K562 (cell line): Measurements from ENCODE around the gene C3orf85. TPM values are rescaled to one million over a fixed set of nuclear protein-coding genes. Genes with fewer than 3 reads are reported as not detected.
"Not testable (repeated sequence)": the region's sequence is repeated elsewhere in the genome, so short reads cannot be mapped to it uniquely, and the experiment has no call there.

Experiments
- ATAC-seq: fragments of 200-7000 bp; cut with Tn5 transposase; 3 replicates; pipeline ENCODE4 v1.9.1; 2020; ENCODE audit warnings: moderate library complexity
- BruUV-seq: library from RNA; stranded (reverse); fragments of 400-500 nt; replicated peaks from 2 replicates; lab custom pipeline; 2021; lab: Mats Ljungman, UMichigan
- CTCF ChIA-PET: fragments of 300-600 bp; formaldehyde crosslinking; extraction: SDS; loops from one replicate; lab custom pipeline; 2021; ENCODE audit warnings: low intra/inter-chr PET ratio; lab: Yijun Ruan, JAX
- POLR2A ChIA-PET: fragments of 300-600, 350-650 bp; sonication (Branson Sonifier 250); formaldehyde crosslinking; extraction: SDS; loops from one replicate; lab custom pipeline; 2021; ENCODE audit warnings: antibody characterized with exemption, inconsistent platforms; lab: Yijun Ruan, JAX
- DNase-seq, 4 experiments: peaks; one replicate each; pipeline versions ENCODE4 v3.0.0 to v3.0.0-alpha.2; 2011 to 2018; ENCODE audit warnings: low spot score in 3 of 4, mixed read lengths in 3 of 4; ENCODE audit errors: extremely low read depth in 1 of 4
- FAIRE-seq: peaks from 2 replicates; lab custom pipeline; 2011; peaks lifted over from hg19 to GRCh38; lab: Jason Lieb, UNC
- H2AFZ ChIP-seq: 2 replicates; pipeline ENCODE4 v1.6.0; 2011; ENCODE audit warnings: low read depth, low read length, control low read depth, inconsistent platforms
- H3K27ac ChIP-seq: fragments of 200-600 bp; 3 replicates; pipeline ENCODE4 v1.8.0; 2011; ENCODE audit warnings: low read depth, mild to moderate bottlenecking, control low read depth, inconsistent platforms, low read length, moderate library complexity, mixed read lengths; ENCODE audit errors: extremely low read depth
- H3K27me3 ChIP-seq, 2 experiments: fragments of 300-600 bp in 1 of 2; 2 replicates in 1 of 2; 3 replicates in 1 of 2; pipeline versions ENCODE4 v1.6.0 to v1.8.0; 2011; ENCODE audit warnings: inconsistent platforms in 2 of 2, low read length in 2 of 2, mild to moderate bottlenecking in 1 of 2, mixed read lengths in 1 of 2, moderate library complexity in 1 of 2; ENCODE audit not compliant: control insufficient read depth in 2 of 2, insufficient read depth in 2 of 2
- H3K36me3 ChIP-seq: fragments of 300-600 bp; 3 replicates; pipeline ENCODE4 v1.8.0; 2011; ENCODE audit warnings: mild to moderate bottlenecking, low read length, inconsistent platforms; ENCODE audit not compliant: control insufficient read depth, insufficient read depth
- H3K4me1 ChIP-seq, 2 experiments: fragments of 200-600 bp in 1 of 2; replicated peaks in 1 of 2; 2 replicates in 1 of 2; 3 replicates in 1 of 2; pipeline versions ENCODE4 v1.5.1 to v1.8.0; 2011; ENCODE audit warnings: inconsistent platforms in 2 of 2, low read length in 2 of 2, mild to moderate bottlenecking in 1 of 2, mixed read lengths in 1 of 2, moderate library complexity in 1 of 2; ENCODE audit not compliant: control insufficient read depth in 2 of 2, insufficient read depth in 2 of 2
- H3K4me2 ChIP-seq: 2 replicates; pipeline ENCODE4 v1.6.1; 2011; ENCODE audit warnings: low read length, control low read depth, inconsistent platforms, mixed read lengths; ENCODE audit not compliant: insufficient read depth
- H3K4me3 ChIP-seq: fragments of 200-600 bp; sonication (generic), shearing (Covaris generic); 2 replicates; pipeline ENCODE4 v1.5.1; 2016; ENCODE audit warnings: control low read depth, inconsistent platforms
- H3K79me2 ChIP-seq: fragments of 200-600 bp; 3 replicates; pipeline ENCODE4 v1.8.0; 2011; ENCODE audit warnings: low read length, inconsistent platforms; ENCODE audit not compliant: control insufficient read depth, insufficient read depth
- H3K9ac ChIP-seq, 2 experiments: 2 replicates each; pipeline versions ENCODE4 v1.6.0 to v1.6.1; 2011; ENCODE audit warnings: low read depth in 2 of 2, low read length in 2 of 2, control low read depth in 1 of 2, inconsistent platforms in 1 of 2, mild to moderate bottlenecking in 1 of 2, mixed read lengths in 1 of 2; ENCODE audit not compliant: insufficient read depth in 1 of 2
- H3K9me1 ChIP-seq: one replicate; pipeline ENCODE4 v1.6.0; 2011; ENCODE audit warnings: inconsistent platforms, mild to moderate bottlenecking, low read length, moderate library complexity; ENCODE audit not compliant: control insufficient read depth, insufficient read depth
- H3K9me3 ChIP-seq: replicated peaks from 2 replicates; pipeline ENCODE4 v1.5.1; 2011; ENCODE audit warnings: low read depth, low read length, inconsistent platforms; ENCODE audit not compliant: control insufficient read depth, insufficient read depth
- H4K20me1 ChIP-seq: replicated peaks from 2 replicates; pipeline ENCODE4 v1.6.1; 2011; ENCODE audit warnings: low read length, inconsistent platforms, mixed read lengths; ENCODE audit not compliant: control insufficient read depth, insufficient read depth
- NFYB ChIP-seq: IDR thresholded peaks from 2 replicates; pipeline ENCODE4 v1.6.1; 2011; ENCODE audit warnings: mild to moderate bottlenecking, moderate library complexity; ENCODE audit not compliant: insufficient read length; ENCODE audit errors: extremely low read depth
- RBM39 ChIP-seq: fragments of 200-400 bp; formaldehyde crosslinking; optimal IDR thresholded peaks from 2 replicates; pipeline ENCODE3; 2018; ENCODE audit warnings: low read depth, low read length
- ZNF551 ChIP-seq: fragments of 250-450 bp; sonication (Bioruptor Pico); IDR thresholded peaks from 2 replicates; pipeline ENCODE4 v1.5.0; 2021; ENCODE audit warnings: mild to moderate bottlenecking, moderate library complexity
- WGBS: fragments of 100-300 bp; shearing (Covaris generic); methylation state at CpG from one replicate; pipeline ENCODE4 v1.1.6; 2016; ENCODE audit warnings: low coverage, mixed read lengths; ENCODE audit not compliant: insufficient coverage; ENCODE audit errors: missing lambda C conversion rate; 5-methylcytosine and 5-hydroxymethylcytosine counted together
- in situ Hi-C: fragments of 300-500 bp; cut with MboI; formaldehyde crosslinking; loops from 4 replicates; pipeline ENCODE4 v1.15.0; 2018; ENCODE audit warnings: inconsistent platforms, mixed read lengths
- intact Hi-C: fragments of 100-400 bp; cut with micrococcal nuclease; formaldehyde crosslinking; loops from 2 replicates; pipeline ENCODE4 v1.14.2; 2022
- polyA plus RNA-seq, 8 experiments: library from polyadenylated mRNA; depleted of rRNA in 4 of 8; stranded (reverse) in 5 of 8; unstranded in 3 of 8; fragments of >200 nt; fragmentation: Nextera tagmentation in 2 of 8; fragmentation: Illumina TruSeq in 1 of 8; extraction: Ambion mirVana in 2 of 8; extraction: Trizol in 1 of 8; gene quantifications; 2 replicates each; pipeline versions ENCODE4 v1.2.1 to v1.2.3, GENCODE V29; 2011 to 2014; ENCODE audit warnings: inconsistent platforms in 1 of 8, missing spikeins in 1 of 8
- total RNA-seq, 7 experiments: library from RNA; depleted of rRNA in 6 of 7; stranded (reverse); fragments of >200 nt in 6 of 7; fragmentation: Illumina TruSeq in 2 of 7; extraction: Trizol in 2 of 7; gene quantifications; 2 replicates each; pipeline versions ENCODE4 v1.2.1 to v1.2.3, GENCODE V29; 2011 to 2021; ENCODE audit warnings: low replicate concordance in 1 of 7
- TF ChIP-seq, protein P1 (sequence below): sonication (generic); formaldehyde crosslinking; IDR thresholded peaks from 2 replicates; pipeline ENCODE4 v1.8.1; 2023; ENCODE audit warnings: missing genetic modification reagents, mild to moderate bottlenecking, borderline replicate concordance

Gene C3orf85
- total and polyA plus RNA-seq, 9 of the 15 experiments (the other 6 are each of a cell fraction or from before 2014, with no cell fraction given): not detected

DNA sequence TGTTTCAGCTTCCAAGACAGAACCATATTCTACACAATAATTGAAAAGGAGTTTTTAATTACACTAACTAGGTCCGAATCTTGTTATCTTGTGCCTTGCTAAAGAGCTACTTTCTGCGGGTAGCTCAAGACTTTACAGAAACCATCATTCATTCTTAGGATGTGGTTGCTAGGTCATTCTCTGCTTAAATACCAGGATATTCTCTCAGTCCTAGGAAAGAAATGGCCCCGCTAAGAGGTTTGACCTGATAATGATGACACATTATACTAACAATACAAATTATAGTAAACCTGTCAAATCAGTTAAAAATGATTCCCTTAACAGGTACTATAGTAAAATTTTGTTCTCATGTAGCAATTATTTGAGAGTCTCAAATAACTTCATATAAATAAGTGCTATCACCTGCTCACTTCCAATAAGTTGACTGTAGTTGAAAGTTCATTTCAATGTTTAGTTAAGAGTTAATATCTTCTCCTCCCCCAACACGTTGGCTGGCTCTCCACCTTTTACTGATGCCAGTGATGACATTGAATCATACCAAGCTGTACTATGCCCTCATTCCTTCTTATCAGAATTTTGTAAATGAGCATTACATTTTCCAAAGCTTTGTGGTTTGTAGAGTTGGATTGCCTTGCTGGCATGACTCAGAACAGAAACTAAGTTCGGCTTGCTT, 3.6 kb upstream of the C3orf85 start (continued):
- TF ChIP-seq, protein P1, sequence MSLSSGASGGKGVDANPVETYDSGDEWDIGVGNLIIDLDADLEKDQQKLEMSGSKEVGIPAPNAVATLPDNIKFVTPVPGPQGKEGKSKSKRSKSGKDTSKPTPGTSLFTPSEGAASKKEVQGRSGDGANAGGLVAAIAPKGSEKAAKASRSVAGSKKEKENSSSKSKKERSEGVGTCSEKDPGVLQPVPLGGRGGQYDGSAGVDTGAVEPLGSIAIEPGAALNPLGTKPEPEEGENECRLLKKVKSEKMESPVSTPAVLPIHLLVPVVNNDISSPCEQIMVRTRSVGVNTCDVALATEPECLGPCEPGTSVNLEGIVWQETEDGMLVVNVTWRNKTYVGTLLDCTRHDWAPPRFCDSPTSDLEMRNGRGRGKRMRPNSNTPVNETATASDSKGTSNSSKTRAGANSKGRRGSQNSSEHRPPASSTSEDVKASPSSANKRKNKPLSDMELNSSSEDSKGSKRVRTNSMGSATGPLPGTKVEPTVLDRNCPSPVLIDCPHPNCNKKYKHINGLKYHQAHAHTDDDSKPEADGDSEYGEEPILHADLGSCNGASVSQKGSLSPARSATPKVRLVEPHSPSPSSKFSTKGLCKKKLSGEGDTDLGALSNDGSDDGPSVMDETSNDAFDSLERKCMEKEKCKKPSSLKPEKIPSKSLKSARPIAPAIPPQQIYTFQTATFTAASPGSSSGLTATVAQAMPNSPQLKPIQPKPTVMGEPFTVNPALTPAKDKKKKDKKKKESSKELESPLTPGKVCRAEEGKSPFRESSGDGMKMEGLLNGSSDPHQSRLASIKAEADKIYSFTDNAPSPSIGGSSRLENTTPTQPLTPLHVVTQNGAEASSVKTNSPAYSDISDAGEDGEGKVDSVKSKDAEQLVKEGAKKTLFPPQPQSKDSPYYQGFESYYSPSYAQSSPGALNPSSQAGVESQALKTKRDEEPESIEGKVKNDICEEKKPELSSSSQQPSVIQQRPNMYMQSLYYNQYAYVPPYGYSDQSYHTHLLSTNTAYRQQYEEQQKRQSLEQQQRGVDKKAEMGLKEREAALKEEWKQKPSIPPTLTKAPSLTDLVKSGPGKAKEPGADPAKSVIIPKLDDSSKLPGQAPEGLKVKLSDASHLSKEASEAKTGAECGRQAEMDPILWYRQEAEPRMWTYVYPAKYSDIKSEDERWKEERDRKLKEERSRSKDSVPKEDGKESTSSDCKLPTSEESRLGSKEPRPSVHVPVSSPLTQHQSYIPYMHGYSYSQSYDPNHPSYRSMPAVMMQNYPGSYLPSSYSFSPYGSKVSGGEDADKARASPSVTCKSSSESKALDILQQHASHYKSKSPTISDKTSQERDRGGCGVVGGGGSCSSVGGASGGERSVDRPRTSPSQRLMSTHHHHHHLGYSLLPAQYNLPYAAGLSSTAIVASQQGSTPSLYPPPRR (CRISPR knock-in tag): no peak
- no peak for TF ChIP-seq RBM39
- no peak for TF ChIP-seq ZNF551 (CRISPR knock-in tag)
- TF ChIP-seq NFYB: no peak

DNA sequence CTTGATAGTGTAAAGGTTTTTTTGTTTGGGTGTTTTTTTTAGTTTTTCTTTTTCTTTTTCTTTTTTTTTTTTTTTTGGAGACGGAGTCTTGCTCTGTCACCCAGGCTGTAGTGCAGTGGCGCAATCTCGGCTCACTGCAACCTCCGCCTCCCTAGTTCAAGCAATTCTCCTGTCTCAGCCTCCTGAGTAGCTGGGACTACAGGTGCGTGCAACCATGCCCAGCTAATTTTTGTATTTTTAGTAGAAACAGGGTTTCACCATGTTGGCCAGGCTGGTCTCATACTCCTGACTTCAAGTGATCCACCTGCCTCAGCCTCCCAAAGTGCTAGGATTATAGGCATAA, 3.1 kb upstream of the C3orf85 start:
- H3K9ac ChIP-seq, H3K4me3 ChIP-seq, in situ Hi-C loops, H3K4me2 ChIP-seq, POLR2A ChIA-PET, FAIRE-seq, H3K9me1 ChIP-seq, H3K4me1 ChIP-seq, H2AFZ ChIP-seq, H3K79me2 ChIP-seq, intact Hi-C loops, H3K27me3 ChIP-seq, H3K36me3 ChIP-seq, BruUV-seq, H4K20me1 ChIP-seq, CTCF ChIA-PET, DNase-seq, H3K27ac ChIP-seq, H3K9me3 ChIP-seq, ATAC-seq: not testable (repeated sequence)
- 0% methylated on average over 4 of the region's 5 CpGs for WGBS
